GM12874 (cell line): ENCODE measurements around the gene IL22RA1.

ENCODE experiments used
- CTCF ChIP-seq: IDR thresholded peaks from 2 replicates; pipeline ENCODE4 v1.5.1; 2011; ENCODE audit warnings: low read depth, mild to moderate bottlenecking, control low read depth, low read length, moderate library complexity; ENCODE audit not compliant: insufficient read depth

The IL22RA1 gene

DNA sequence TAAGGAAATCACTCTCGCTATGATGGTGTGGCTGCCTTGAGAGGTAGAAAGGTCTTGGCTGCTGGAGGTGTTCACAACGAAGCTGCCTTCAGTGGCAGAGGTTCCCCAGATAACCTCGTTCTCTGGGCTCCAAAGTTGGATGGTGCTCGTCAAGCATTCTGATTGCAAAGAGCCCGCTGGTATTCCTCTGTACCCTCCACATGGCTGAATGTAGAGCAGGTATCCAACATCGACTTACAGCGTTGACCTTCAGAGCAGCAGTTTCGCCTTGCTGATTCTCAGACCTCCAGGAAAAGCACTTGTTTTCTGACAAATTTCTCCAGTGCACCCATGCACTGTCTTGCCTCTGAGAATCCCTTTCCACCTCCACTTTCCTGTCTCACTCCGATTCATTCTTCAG lies 4.3 kb upstream of the IL22RA1 start:
- TF ChIP-seq CTCF: no peak

DNA sequence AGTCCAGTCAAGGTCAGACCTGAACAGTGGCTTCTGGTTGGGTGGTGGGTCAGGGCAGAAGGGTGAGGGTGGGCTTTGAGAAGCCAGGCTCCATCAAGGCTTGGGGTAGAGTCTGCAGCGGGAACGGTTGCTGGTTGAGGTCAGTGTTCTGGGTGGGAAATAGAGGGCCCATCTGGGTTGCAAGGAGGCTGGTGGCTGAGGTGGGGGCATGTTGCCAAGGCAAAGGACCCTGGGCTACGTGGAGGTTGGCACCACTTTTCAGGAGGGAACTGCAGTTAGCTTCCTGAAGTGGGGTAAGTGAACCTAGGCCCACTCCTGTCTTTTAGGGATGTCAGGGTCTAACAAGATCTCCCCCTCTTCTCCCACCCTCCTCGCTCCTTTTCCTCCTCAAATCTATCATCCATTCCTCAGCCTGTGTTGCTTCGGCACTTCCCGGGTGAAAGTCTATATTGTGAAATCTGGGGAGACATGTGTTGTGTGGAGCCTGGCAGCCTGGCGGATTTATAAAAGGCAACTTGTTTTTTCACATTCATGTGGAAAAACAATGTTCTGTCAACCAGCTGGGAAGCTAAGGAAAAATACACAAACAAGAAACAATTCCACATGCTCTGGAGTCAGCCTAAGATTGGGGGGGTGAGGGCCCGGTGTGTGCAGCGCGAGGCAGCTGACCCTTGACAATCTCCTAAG lies 1.5 kb downstream of the IL22RA1 start:
- no peak for TF ChIP-seq CTCF

DNA sequence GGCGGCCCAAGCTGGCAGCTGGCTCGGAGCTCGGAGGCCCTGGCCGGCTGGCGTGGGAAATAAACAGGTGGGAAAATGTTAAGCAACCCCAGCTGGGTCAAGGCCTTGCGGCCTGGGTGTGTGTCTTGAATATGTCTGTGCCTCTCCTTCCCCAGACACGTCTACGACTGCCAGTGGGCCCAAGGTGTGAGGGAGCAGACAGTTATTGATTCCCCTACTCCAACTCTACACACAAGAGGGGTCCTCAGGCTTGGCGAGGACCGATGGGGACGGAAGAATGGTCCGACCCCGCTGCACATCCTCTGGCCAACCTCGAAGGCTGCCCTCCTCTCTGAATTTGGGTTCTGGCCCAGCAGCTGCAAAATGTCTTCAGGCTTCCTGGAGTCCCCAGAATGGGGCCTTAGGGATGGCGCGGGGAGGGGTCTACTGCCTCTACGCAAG lies 2.2 kb downstream of the IL22RA1 start:
- TF ChIP-seq CTCF: no peak

GRCh38 chr1:24139841-24140425 lies 3.0 kb downstream of the IL22RA1 start:
- TF ChIP-seq CTCF: no peak

DNA sequence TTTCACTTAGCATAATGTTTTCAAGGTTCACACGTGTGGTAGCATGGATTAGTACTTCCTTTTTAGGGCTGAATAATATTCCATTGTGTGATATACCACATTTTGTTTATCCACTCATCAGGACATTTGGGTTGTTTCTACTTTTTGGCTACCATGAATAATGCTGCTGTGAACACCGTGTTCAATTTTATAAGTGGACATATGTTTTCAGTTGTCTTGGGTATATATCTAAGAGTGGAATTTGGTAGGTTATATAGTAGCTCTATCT lies 3.8 kb downstream of the IL22RA1 start:
- no peak for TF ChIP-seq CTCF

- TF ChIP-seq CTCF: no peak
Measured at GRCh38 chr1:24138476-24139221, 4.3 kb downstream of the IL22RA1 start.

DNA sequence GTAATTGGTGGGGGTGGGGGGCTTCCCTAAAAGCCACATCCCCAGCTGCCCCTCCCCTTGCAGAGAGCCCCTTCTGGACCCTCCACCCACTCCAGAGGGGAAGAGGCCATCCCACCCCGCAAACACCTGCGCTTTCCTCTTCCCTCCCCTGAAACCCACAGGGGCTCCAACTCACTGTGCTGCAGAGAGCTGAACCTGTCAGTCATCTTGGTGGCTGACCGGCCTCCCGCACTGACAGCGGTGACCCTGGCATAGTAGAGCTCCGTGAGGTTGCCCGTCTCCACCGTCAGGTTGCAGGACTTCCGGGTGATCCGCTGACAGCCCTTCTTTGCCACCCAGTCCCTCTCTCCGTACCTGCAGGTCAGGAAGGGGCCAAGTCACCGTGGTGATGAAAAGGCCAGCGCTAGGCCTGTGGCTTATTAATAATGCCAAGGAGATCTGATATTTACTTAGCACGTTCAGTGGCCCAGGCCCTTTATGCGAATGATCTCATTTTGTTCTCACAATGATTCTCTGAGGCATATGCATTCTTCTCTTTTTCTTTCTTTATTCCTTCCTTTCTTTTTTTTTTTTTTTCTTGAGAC lies 5.9 kb downstream of the IL22RA1 start:
- no peak for TF ChIP-seq CTCF
